Urinary bladder (tissue), 4 donors: Measurements from ENCODE around the gene SLC22A23. TPM values are rescaled to one million over a fixed set of nuclear protein-coding genes. Genes with fewer than 3 reads are reported as not detected.

Source experiments
- DNase-seq: peaks from one replicate; pipeline ENCODE4 v3.0.0-alpha.2; 2015; ENCODE audit errors: extremely low spot score
- H3K27ac ChIP-seq: one replicate; pipeline ENCODE4 v1.5.1; 2013; ENCODE audit warnings: low read depth, mild to moderate bottlenecking, moderate library complexity
- H3K36me3 ChIP-seq: one replicate; pipeline ENCODE4 v1.6.1; 2013; ENCODE audit warnings: mild to moderate bottlenecking, moderate library complexity; ENCODE audit not compliant: insufficient read depth
- H3K4me1 ChIP-seq: one replicate; pipeline ENCODE4 v1.6.1; 2013; ENCODE audit warnings: mild to moderate bottlenecking, moderate library complexity; ENCODE audit not compliant: insufficient read depth
- H3K4me3 ChIP-seq: one replicate; pipeline ENCODE4 v1.5.1; 2013; ENCODE audit warnings: low read depth, low read length
- WGBS: extraction: QIAGEN DNeasy Blood & Tissue Kit; methylation state at CpG from one replicate; pipeline ENCODE4 v1.1.7; 2013; 5-methylcytosine and 5-hydroxymethylcytosine counted together
- polyA plus RNA-seq: library from polyadenylated mRNA; stranded (reverse); fragments of 200-250 nt; gene quantifications from one replicate; pipeline ENCODE4 v1.2.3, GENCODE V29; 2013
- total RNA-seq: library from RNA; depleted of rRNA; stranded (reverse); fragments of >200 nt; gene quantifications from one replicate; pipeline ENCODE4 v1.2.3, GENCODE V29; 2014
- donor health status: healthy with polysubstance abuse.
- donor health status: healthy.

SLC22A23 gene
- total and polyA plus RNA-seq, 2 donors = 4.9 to 6.6 TPM

DNA sequence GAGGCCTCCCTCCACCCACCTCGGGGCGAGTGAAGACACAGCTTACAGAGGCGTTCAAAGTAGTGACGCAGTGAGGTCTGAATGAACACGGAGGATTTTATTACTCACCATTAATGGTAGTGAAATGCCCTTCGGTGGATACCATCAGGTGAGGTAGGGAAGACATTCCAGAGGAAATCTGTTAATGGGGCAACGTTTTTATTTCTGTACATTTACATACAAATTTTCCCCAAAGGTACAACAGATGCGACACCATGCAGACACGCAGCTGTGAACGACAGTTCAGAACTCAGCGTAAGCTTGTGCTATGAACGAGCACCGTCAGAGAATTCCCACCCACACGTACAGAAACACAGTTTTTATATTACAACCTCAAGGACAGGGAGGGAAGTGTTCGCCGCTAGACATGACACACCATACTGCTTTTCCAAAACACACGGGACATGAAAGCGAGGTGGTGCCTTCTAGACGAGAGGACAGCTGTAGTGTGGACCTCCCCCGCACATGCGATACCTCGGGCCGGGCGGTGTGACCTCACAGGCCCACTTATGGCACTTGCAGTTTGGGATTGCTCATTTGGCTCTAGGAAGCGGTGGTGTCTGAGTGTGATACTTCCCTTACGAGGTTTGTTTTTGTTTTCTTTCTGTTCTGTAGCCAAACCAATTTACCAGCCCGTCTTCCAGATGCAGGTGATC lies 187.4 kb downstream of the SLC22A23 start:
- Histone ChIP-seq H3K27ac (no peak overlapping the region), H3K4me1 (no peaks in the 10 kb centered on the region), H3K36me3 (no peaks in the 10 kb centered on the region), H3K4me3 (no peak overlapping the region)
- WGBS = 81% methylated on average over 27 of the region's 27 CpGs
- no peak for DNase-seq

DNA sequence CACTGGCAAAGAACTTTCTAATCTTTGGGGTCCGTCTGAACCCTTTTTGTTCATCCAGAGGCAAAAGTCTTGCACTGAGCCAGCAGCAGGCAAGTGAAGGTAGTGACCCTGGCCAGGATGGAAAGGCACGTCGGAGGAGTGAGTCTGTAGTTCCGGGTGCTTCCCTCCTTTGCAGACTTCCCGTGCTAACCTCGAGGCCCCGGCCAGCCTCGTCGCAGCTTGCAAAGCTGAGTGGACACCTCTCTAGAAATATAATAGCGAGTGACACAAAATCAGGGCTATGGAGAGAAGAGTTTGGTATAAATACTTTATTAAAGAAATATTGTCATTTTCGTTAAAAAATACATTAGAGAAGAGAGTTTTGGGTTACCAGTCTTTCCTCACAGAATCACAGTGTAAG lies 188.2 kb downstream of the SLC22A23 start:
- no peaks in the 10 kb centered on the region for H3K4me1 ChIP-seq
- H3K36me3 ChIP-seq = no peaks in the 10 kb centered on the region
- whole genome bisulfite sequencing = 88% methylated on average over 11 of the region's 11 CpGs
- H3K4me3 ChIP-seq = no peak overlapping the region
- H3K27ac ChIP-seq = no peak overlapping the region
- DNase-seq = no peak

DNA sequence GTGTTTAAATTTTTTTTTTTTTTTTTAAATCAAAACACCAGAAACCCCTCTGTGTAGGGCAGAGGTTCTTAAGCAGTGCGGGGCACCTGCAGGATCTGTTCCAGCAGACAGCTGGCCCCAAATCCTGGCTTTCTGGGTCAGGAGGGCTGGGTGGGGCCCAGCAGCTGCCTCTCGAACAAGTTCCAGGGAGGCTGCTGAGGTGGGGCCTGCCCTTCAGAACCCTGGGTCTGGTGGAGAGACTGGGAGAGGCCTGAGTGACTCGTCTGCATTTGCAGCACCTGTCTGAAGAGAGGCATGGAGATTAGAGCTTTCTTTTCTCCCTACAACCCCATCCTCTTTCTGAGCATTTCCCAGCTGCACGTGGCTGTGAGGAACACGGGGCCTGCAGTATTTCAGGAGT lies 189.7 kb downstream of the SLC22A23 start:
- H3K4me3 ChIP-seq = no peak overlapping the region
- WGBS = 62% methylated on average over 5 of the region's 5 CpGs
- H3K36me3 ChIP-seq = no peaks in the 10 kb centered on the region
- no peak overlapping the region for H3K27ac ChIP-seq
- no peaks in the 10 kb centered on the region for H3K4me1 ChIP-seq
- no peak for DNase-seq

- no peak overlapping the region for H3K4me3 ChIP-seq
- WGBS = 61% methylated on average over 9 of the region's 9 CpGs
- no peaks in the 10 kb centered on the region for H3K4me1 ChIP-seq
- H3K27ac ChIP-seq = no peak overlapping the region
- no peak for DNase-seq
- H3K36me3 ChIP-seq = no peaks in the 10 kb centered on the region
Measured at GRCh38 chr6:3266170-3266569, 190.7 kb downstream of the SLC22A23 start.

- no peak overlapping the region for H3K4me3 ChIP-seq
- no peak overlapping the region for H3K27ac ChIP-seq
- no peaks in the 10 kb centered on the region for H3K36me3 ChIP-seq
- no peaks in the 10 kb centered on the region for H3K4me1 ChIP-seq
- 37% methylated on average over 9 of the region's 9 CpGs for WGBS
- no peak for DNase-seq
Measured at GRCh38 chr6:3265671-3266070, 191.2 kb downstream of the SLC22A23 start.

GRCh38 chr6:3264356-3264755 lies 192.5 kb downstream of the SLC22A23 start:
- WGBS = 89% methylated on average over 3 of the region's 3 CpGs
- H3K36me3 ChIP-seq = no peaks in the 10 kb centered on the region
- peaks cover 1% of the 10 kb centered on the region for H3K4me1 ChIP-seq
- no peak overlapping the region for H3K27ac ChIP-seq
- H3K4me3 ChIP-seq = no peak overlapping the region
- DNase-seq = no peak

GRCh38 chr6:3263096-3263495 lies 193.8 kb downstream of the SLC22A23 start:
- Histone ChIP-seq H3K4me1 (peaks cover 1% of the 10 kb centered on the region), H3K4me3 (no peak overlapping the region), H3K27ac (no peak overlapping the region), H3K36me3 (no peaks in the 10 kb centered on the region)
- WGBS = 86% methylated on average over 6 of the region's 6 CpGs
- no peak for DNase-seq

- no peak overlapping the region for H3K27ac ChIP-seq
- H3K4me1 ChIP-seq = peaks cover 1% of the 10 kb centered on the region
- no peak overlapping the region for H3K4me3 ChIP-seq
- no peaks in the 10 kb centered on the region for H3K36me3 ChIP-seq
- WGBS = 67% methylated on average over 8 of the region's 8 CpGs
- DNase-seq = no peak
Measured at GRCh38 chr6:3261921-3262320, 194.9 kb downstream of the SLC22A23 start.

DNA sequence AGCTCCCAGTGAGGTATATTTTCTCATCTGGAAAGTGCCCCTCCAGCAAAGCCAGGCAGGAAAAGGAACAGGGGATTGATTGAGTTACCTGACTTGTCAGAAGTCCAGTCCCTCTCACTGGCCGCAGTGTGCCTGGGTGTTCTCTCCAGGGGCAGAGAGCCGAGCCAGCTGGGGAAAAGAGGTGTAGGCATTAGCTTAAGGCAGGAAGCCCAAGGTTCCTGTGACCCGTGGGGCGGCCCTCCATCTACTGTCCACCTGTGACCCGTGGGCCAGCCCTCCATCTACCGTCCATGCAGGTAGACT lies 195.4 kb downstream of the SLC22A23 start:
- Histone ChIP-seq H3K36me3 (no peaks in the 10 kb centered on the region), H3K27ac (no peak overlapping the region), H3K4me3 (no peak overlapping the region), H3K4me1 (peaks cover 1% of the 10 kb centered on the region)
- 88% methylated on average over 6 of the region's 6 CpGs for WGBS
- no peak for DNase-seq

DNA sequence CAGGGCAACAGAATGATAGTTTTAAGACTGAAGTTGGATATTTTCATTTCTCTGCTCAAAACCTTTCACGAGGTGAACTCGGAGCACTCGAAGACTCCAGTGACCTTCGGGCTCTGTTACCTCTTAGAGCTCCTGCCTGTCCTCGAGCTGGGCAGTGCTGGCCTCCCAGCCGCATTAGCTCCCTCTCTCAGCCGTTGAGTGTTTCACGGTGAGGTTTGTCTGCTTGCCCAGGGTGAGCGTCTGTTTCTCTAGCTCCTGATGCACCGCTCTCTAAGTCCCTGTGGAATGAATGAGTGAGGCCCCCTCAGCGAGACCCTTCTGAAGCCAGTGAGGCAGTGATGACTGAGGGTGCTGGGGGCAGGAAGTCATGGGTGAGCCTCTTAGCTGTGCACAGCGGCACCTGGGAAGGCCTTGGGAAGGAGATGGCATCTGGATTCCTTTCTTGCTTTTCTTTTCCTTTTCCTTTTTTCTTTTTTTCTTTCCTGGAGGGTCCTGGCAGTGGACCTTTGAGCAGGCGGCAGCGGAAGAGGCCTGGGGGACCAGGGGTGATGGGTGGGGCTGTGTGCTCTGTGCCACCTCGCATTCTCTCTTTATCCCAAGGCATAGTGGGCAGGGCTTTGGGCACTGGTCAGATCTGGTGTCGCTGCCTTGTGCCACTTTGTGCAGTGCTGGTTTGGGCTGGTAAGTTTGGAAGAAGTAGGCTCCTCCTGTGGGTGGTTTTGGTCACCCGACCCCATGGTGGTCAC lies 195.9 kb downstream of the SLC22A23 start:
- Histone ChIP-seq H3K4me1 (peaks cover 1% of the 10 kb centered on the region), H3K27ac (no peak overlapping the region), H3K4me3 (no peak overlapping the region), H3K36me3 (no peaks in the 10 kb centered on the region)
- 80% methylated on average over 17 of the region's 17 CpGs for WGBS
- no peak for DNase-seq

DNA sequence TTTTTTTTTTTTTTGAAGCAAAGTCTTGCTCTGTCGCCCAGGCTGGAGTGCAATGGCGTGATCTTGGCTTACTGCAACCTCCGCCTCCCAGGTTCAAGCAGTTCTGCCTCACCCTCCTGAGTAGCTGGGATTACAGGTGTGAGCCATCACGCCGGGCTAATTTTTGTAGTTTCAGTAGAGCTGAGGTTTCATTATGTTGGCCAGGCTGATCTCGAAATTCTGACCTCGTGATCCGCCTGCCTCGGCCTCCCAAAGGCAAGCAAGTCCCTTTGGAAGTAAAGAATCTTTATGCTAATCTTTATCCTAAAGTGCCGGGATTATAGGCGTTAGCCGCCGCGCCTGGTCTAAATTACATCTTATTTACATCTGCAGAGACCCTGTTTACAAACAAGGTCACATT lies 196.6 kb downstream of the SLC22A23 start:
- peaks cover 1% of the 10 kb centered on the region for H3K4me1 ChIP-seq
- H3K4me3 ChIP-seq = no peak overlapping the region
- DNase-seq = no peak
- H3K36me3 ChIP-seq = no peaks in the 10 kb centered on the region
- 83% methylated on average over 14 of the region's 14 CpGs for WGBS
- no peak overlapping the region for H3K27ac ChIP-seq

GRCh38 chr6:3259491-3259958 lies 197.3 kb downstream of the SLC22A23 start:
- no peak for DNase-seq
- Histone ChIP-seq H3K4me1 (peaks cover 1% of the 10 kb centered on the region), H3K4me3 (peak overlapping the region; percentile 96), H3K27ac (no peak overlapping the region), H3K36me3 (no peaks in the 10 kb centered on the region)
- 1% methylated on average over 21 of the region's 21 CpGs for WGBS

- under 1% methylated on average over 80 of the region's 80 CpGs for WGBS
- H3K4me1 ChIP-seq = peaks cover 1% of the 10 kb centered on the region
- no peaks in the 10 kb centered on the region for H3K36me3 ChIP-seq
- H3K4me3 ChIP-seq = peak within 1 kb of the TSS; percentile 96
- H3K27ac ChIP-seq = peak within 1 kb of the TSS; percentile 48
- peak; percentile 72 for DNase-seq
Measured at GRCh38 chr6:3258720-3259490, 197.9 kb downstream of the SLC22A23 start, which contains the start of gene PSMG4. Gene PSMG4, plus strand, starts transcription at chr6:3258947. Its CDS starts 76 bp downstream, at chr6:3259023.

GRCh38 chr6:3258201-3258600 lies 198.6 kb downstream of the SLC22A23 start:
- H3K4me1 ChIP-seq = peaks cover 1% of the 10 kb centered on the region
- no peaks in the 10 kb centered on the region for H3K36me3 ChIP-seq
- no peak for DNase-seq
- peak overlapping the region; percentile 96 for H3K4me3 ChIP-seq
- H3K27ac ChIP-seq = no peak overlapping the region
- 54% methylated on average over 12 of the region's 12 CpGs for WGBS
